Measurements from ENCODE around the gene ITK.
A peak's percentile ranks its signal among the peaks of the same experiment; 100 is the strongest.

The ITK gene

GRCh38 chr5:157180374-157181264 lies at the start of gene ITK:
TSS of gene ITK (plus strand) at chr5:157180840. CDS start at chr5:157180978, 138 bp downstream.
- peaks cover 14% of the 10 kb centered on the region for H3K27me3 ChIP-seq (replicated peaks; ENCODE audit: control insufficient read depth, insufficient read depth, low read length)
- no peak within 1 kb of the TSS for H3K4me3 ChIP-seq (ENCODE audit: low read length)

GRCh38 chr5:157130925-157131324 lies 49.7 kb upstream of the ITK start:
- Histone ChIP-seq H3K9ac (ENCODE audit: low read length) (no peak overlapping the region), H3K27me3 (replicated peaks; ENCODE audit: control insufficient read depth, insufficient read depth, low read length) (no peaks in the 10 kb centered on the region), H3K4me3 (ENCODE audit: low read length) (no peak overlapping the region), H3K9me3 (ENCODE audit: control insufficient read depth, low read length) (no peaks in the 10 kb centered on the region), H3K4me1 (ENCODE audit: control insufficient read depth, insufficient read depth, low read length) (peaks cover 8% of the 10 kb centered on the region), H3K36me3 (ENCODE audit: control insufficient read depth, insufficient read depth, low read length, severe bottlenecking) (no peaks in the 10 kb centered on the region)
- DNase-seq (ENCODE audit: low read depth): no peak

More at GRCh38 chr5:157180374-157181264, at the start of gene ITK:
- DNase-seq (ENCODE audit: low read depth): no peak
- peaks cover 6% of the 10 kb centered on the region for H3K9me3 ChIP-seq (ENCODE audit: control insufficient read depth, low read length)
- no peaks in the 10 kb centered on the region for H3K4me1 ChIP-seq (ENCODE audit: control insufficient read depth, insufficient read depth, low read length)
- no peaks in the 10 kb centered on the region for H3K36me3 ChIP-seq (ENCODE audit: control insufficient read depth, insufficient read depth, low read length, severe bottlenecking)
- no peak within 1 kb of the TSS for H3K9ac ChIP-seq (ENCODE audit: low read length)

GRCh38 chr5:157132281-157132612 lies 48.4 kb upstream of the ITK start:
- Histone ChIP-seq H3K4me1 (ENCODE audit: control insufficient read depth, insufficient read depth, low read length) (peaks cover 8% of the 10 kb centered on the region), H3K9me3 (ENCODE audit: control insufficient read depth, low read length) (no peaks in the 10 kb centered on the region), H3K9ac (ENCODE audit: low read length) (no peak overlapping the region), H3K27me3 (replicated peaks; ENCODE audit: control insufficient read depth, insufficient read depth, low read length) (no peaks in the 10 kb centered on the region), H3K36me3 (ENCODE audit: control insufficient read depth, insufficient read depth, low read length, severe bottlenecking) (peaks cover 2% of the 10 kb centered on the region), H3K4me3 (ENCODE audit: low read length) (no peak overlapping the region)
- DNase-seq (ENCODE audit: low read depth): no peak

GRCh38 chr5:157137691-157138090 lies 42.9 kb upstream of the ITK start:
- DNase-seq (ENCODE audit: low read depth): peak; percentile 13
- no peak overlapping the region for H3K4me3 ChIP-seq (ENCODE audit: low read length)

GRCh38 chr5:157142317-157143126 lies 38.1 kb upstream of the ITK start, which contains the start of gene MED7:
TSS of gene MED7 (minus strand) at chr5:157142865. CDS start at chr5:157139431, 3,434 bp downstream.
- Histone ChIP-seq H3K9ac (ENCODE audit: low read length) (peak within 1 kb of the TSS; percentile 97), H3K4me3 (ENCODE audit: low read length) (peak within 1 kb of the TSS; percentile 97), H3K4me1 (ENCODE audit: control insufficient read depth, insufficient read depth, low read length) (peaks cover 18% of the 10 kb centered on the region), H3K36me3 (ENCODE audit: control insufficient read depth, insufficient read depth, low read length, severe bottlenecking) (peaks cover 18% of the 10 kb centered on the region), H3K9me3 (ENCODE audit: control insufficient read depth, low read length) (no peaks in the 10 kb centered on the region), H3K27me3 (replicated peaks; ENCODE audit: control insufficient read depth, insufficient read depth, low read length) (no peaks in the 10 kb centered on the region)
- DNase-seq (ENCODE audit: low read depth): peak; percentile 99

More at GRCh38 chr5:157137691-157138090, 42.9 kb upstream of the ITK start:
- H3K9me3 ChIP-seq (ENCODE audit: control insufficient read depth, low read length): no peaks in the 10 kb centered on the region
- no peak overlapping the region for H3K9ac ChIP-seq (ENCODE audit: low read length)
- H3K4me1 ChIP-seq (ENCODE audit: control insufficient read depth, insufficient read depth, low read length): peaks cover 15% of the 10 kb centered on the region
- peaks cover 23% of the 10 kb centered on the region for H3K36me3 ChIP-seq (ENCODE audit: control insufficient read depth, insufficient read depth, low read length, severe bottlenecking)
- H3K27me3 ChIP-seq (replicated peaks; ENCODE audit: control insufficient read depth, insufficient read depth, low read length): no peaks in the 10 kb centered on the region

- H3K9ac ChIP-seq (ENCODE audit: low read length): peak overlapping the region; percentile 97
- no peaks in the 10 kb centered on the region for H3K27me3 ChIP-seq (replicated peaks; ENCODE audit: control insufficient read depth, insufficient read depth, low read length)
- H3K4me3 ChIP-seq (ENCODE audit: low read length): peak overlapping the region; percentile 97
- DNase-seq (ENCODE audit: low read depth): peak; percentile 55
- no peaks in the 10 kb centered on the region for H3K9me3 ChIP-seq (ENCODE audit: control insufficient read depth, low read length)
- peaks cover 11% of the 10 kb centered on the region for H3K4me1 ChIP-seq (ENCODE audit: control insufficient read depth, insufficient read depth, low read length)
- peaks cover 10% of the 10 kb centered on the region for H3K36me3 ChIP-seq (ENCODE audit: control insufficient read depth, insufficient read depth, low read length, severe bottlenecking)
Measured at GRCh38 chr5:157143127-157143971, 37.3 kb upstream of the ITK start.

- Histone ChIP-seq H3K36me3 (ENCODE audit: control insufficient read depth, insufficient read depth, low read length, severe bottlenecking) (no peaks in the 10 kb centered on the region), H3K9ac (ENCODE audit: low read length) (no peak overlapping the region), H3K4me1 (ENCODE audit: control insufficient read depth, insufficient read depth, low read length) (peaks cover under 1% of the 10 kb centered on the region), H3K27me3 (replicated peaks; ENCODE audit: control insufficient read depth, insufficient read depth, low read length) (peaks cover 3% of the 10 kb centered on the region), H3K4me3 (ENCODE audit: low read length) (no peak overlapping the region), H3K9me3 (ENCODE audit: control insufficient read depth, low read length) (no peaks in the 10 kb centered on the region)
- DNase-seq (ENCODE audit: low read depth): peak; percentile 90
Measured at GRCh38 chr5:157148734-157149615, 31.7 kb upstream of the ITK start.

GRCh38 chr5:157150995-157151394 lies 29.6 kb upstream of the ITK start:
- Histone ChIP-seq H3K9me3 (ENCODE audit: control insufficient read depth, low read length) (peaks cover 9% of the 10 kb centered on the region), H3K27me3 (replicated peaks; ENCODE audit: control insufficient read depth, insufficient read depth, low read length) (peaks cover 3% of the 10 kb centered on the region), H3K4me3 (ENCODE audit: low read length) (no peak overlapping the region), H3K9ac (ENCODE audit: low read length) (no peak overlapping the region), H3K4me1 (ENCODE audit: control insufficient read depth, insufficient read depth, low read length) (no peaks in the 10 kb centered on the region), H3K36me3 (ENCODE audit: control insufficient read depth, insufficient read depth, low read length, severe bottlenecking) (no peaks in the 10 kb centered on the region)
- no peak for DNase-seq (ENCODE audit: low read depth)

- H3K9me3 ChIP-seq (ENCODE audit: control insufficient read depth, low read length): peaks cover 9% of the 10 kb centered on the region
- H3K4me1 ChIP-seq (ENCODE audit: control insufficient read depth, insufficient read depth, low read length): no peaks in the 10 kb centered on the region
- no peak overlapping the region for H3K4me3 ChIP-seq (ENCODE audit: low read length)
- no peak for DNase-seq (ENCODE audit: low read depth)
- H3K9ac ChIP-seq (ENCODE audit: low read length): no peak overlapping the region
- H3K27me3 ChIP-seq (replicated peaks; ENCODE audit: control insufficient read depth, insufficient read depth, low read length): peaks cover 3% of the 10 kb centered on the region
- H3K36me3 ChIP-seq (ENCODE audit: control insufficient read depth, insufficient read depth, low read length, severe bottlenecking): no peaks in the 10 kb centered on the region
Measured at GRCh38 chr5:157155297-157155696, 25.3 kb upstream of the ITK start.

GRCh38 chr5:157157293-157157891 lies 23.2 kb upstream of the ITK start:
- Histone ChIP-seq H3K9me3 (ENCODE audit: control insufficient read depth, low read length) (peaks cover 9% of the 10 kb centered on the region), H3K4me3 (ENCODE audit: low read length) (no peak overlapping the region), H3K36me3 (ENCODE audit: control insufficient read depth, insufficient read depth, low read length, severe bottlenecking) (no peaks in the 10 kb centered on the region), H3K4me1 (ENCODE audit: control insufficient read depth, insufficient read depth, low read length) (no peaks in the 10 kb centered on the region), H3K9ac (ENCODE audit: low read length) (no peak overlapping the region), H3K27me3 (replicated peaks; ENCODE audit: control insufficient read depth, insufficient read depth, low read length) (peaks cover 6% of the 10 kb centered on the region)
- DNase-seq (ENCODE audit: low read depth): no peak
